Neural cell (in vitro differentiated cells): ENCODE results near the gene SELP. TPM values are rescaled to one million over a fixed set of nuclear protein-coding genes. Genes with fewer than 3 reads are reported as not detected.

ENCODE experiments used
- H2AFZ ChIP-seq: fragments of 200-600, 300-800 bp; sonication (generic), shearing (Covaris generic); 2 replicates; pipeline ENCODE4 v1.6.0; 2014; ENCODE audit warnings: low read depth, mild to moderate bottlenecking, antibody characterized with exemption, low read length, moderate library complexity
- H3F3A ChIP-seq: fragments of 200-600 bp; shearing (Covaris generic); 2 replicates; pipeline ENCODE4 v1.6.1; 2016; ENCODE audit warnings: mild to moderate bottlenecking, moderate library complexity, mixed read lengths, antibody characterized with exemption, low read length; ENCODE audit not compliant: insufficient read depth, poor library complexity, severe bottlenecking
- H3K27ac ChIP-seq: fragments of 200-600, 300-800 bp; sonication (generic), shearing (Covaris generic); 2 replicates; pipeline ENCODE4 v1.5.1; 2014; ENCODE audit warnings: mild to moderate bottlenecking, low read length, moderate library complexity
- H3K27me3 ChIP-seq: fragments of 300-800, 200-600 bp; sonication (generic), shearing (Covaris generic); 2 replicates; pipeline ENCODE4 v1.6.0; 2014; ENCODE audit warnings: mild to moderate bottlenecking, low read depth, low read length, moderate library complexity; ENCODE audit not compliant: insufficient read depth
- H3K36me3 ChIP-seq: fragments of 300-800, 200-600 bp; sonication (generic), shearing (Covaris generic); 2 replicates; pipeline ENCODE4 v1.5.1; 2014; ENCODE audit warnings: mild to moderate bottlenecking, antibody characterized with exemption, low read length, moderate library complexity; ENCODE audit not compliant: insufficient read depth
- H3K4me2 ChIP-seq: fragments of 300-800, 200-600 bp; sonication (generic), shearing (Covaris generic); 2 replicates; pipeline ENCODE4 v1.6.0; 2014; ENCODE audit warnings: mild to moderate bottlenecking, low read length
- H3K4me3 ChIP-seq: fragments of 300-800, 200-600 bp; sonication (generic), shearing (Covaris generic); 2 replicates; pipeline ENCODE4 v1.5.1; 2014; ENCODE audit warnings: mild to moderate bottlenecking, low read length, moderate library complexity
- H3K79me2 ChIP-seq: fragments of 200-600 bp; shearing (Covaris generic); replicated peaks from 2 replicates; pipeline ENCODE4 v1.6.0; 2014; ENCODE audit warnings: mild to moderate bottlenecking, low read length, moderate library complexity; ENCODE audit not compliant: insufficient read depth
- H3K9ac ChIP-seq: fragments of 300-800, 200-600 bp; sonication (generic), shearing (Covaris generic); 2 replicates; pipeline ENCODE4 v1.6.1; 2016; ENCODE audit warnings: mild to moderate bottlenecking, low read length, mixed read lengths
- H3K9me2 ChIP-seq: fragments of 200-600 bp; shearing (Covaris generic); 2 replicates; pipeline ENCODE4 v1.6.1; 2016; ENCODE audit warnings: mild to moderate bottlenecking, low read length, mixed read lengths; ENCODE audit not compliant: insufficient read depth
- H3K9me3 ChIP-seq: fragments of 200-600, 300-800 bp; sonication (generic), shearing (Covaris generic); 2 replicates; pipeline ENCODE4 v1.6.1; 2016; ENCODE audit warnings: mild to moderate bottlenecking, mixed run types, low read length, moderate library complexity, mixed read lengths
- H4K20me1 ChIP-seq: fragments of 200-600 bp; shearing (Covaris generic); 2 replicates; pipeline ENCODE4 v1.6.1; 2016; ENCODE audit warnings: mild to moderate bottlenecking, mixed run types; ENCODE audit not compliant: insufficient read depth
- CTCF ChIP-seq: fragments of 450-650 bp; IDR thresholded peaks from 2 replicates; pipeline ENCODE4 v1.5.1; 2014; ENCODE audit warnings: antibody characterized with exemption, mild to moderate bottlenecking, moderate library complexity; ENCODE audit not compliant: poor library complexity, severe bottlenecking
- EP300 ChIP-seq: fragments of 450-650 bp; conservative IDR thresholded peaks from 2 replicates; pipeline ENCODE4 v1.6.1; 2014; ENCODE audit warnings: antibody characterized with exemption, mild to moderate bottlenecking, moderate library complexity; ENCODE audit not compliant: poor library complexity, severe bottlenecking
- EZH2 ChIP-seq: fragments of 200-600, 300-800 bp; shearing (Covaris generic), sonication (generic); IDR thresholded peaks from 2 replicates; pipeline ENCODE4 v1.6.1; 2014; ENCODE audit warnings: antibody characterized with exemption, low read length, borderline replicate concordance, mild to moderate bottlenecking; ENCODE audit not compliant: insufficient read depth, poor library complexity, severe bottlenecking
- MXI1 ChIP-seq: fragments of 450-650 bp; conservative IDR thresholded peaks from 2 replicates; pipeline ENCODE4 v1.6.1; 2014; ENCODE audit warnings: antibody characterized with exemption, mild to moderate bottlenecking; ENCODE audit not compliant: poor library complexity, severe bottlenecking
- POLR2AphosphoS5 ChIP-seq: IDR thresholded peaks from 2 replicates; pipeline ENCODE4 v1.6.1; 2012
- RAD21 ChIP-seq: fragments of 450-650 bp; conservative IDR thresholded peaks from 2 replicates; pipeline ENCODE4 v1.6.1; 2014; ENCODE audit warnings: antibody characterized with exemption, mild to moderate bottlenecking, moderate library complexity
- REST ChIP-seq: IDR thresholded peaks from 2 replicates; pipeline ENCODE4 v1.6.1; 2012; ENCODE audit warnings: borderline replicate concordance
- SMC3 ChIP-seq: fragments of 450-650 bp; conservative IDR thresholded peaks from 2 replicates; pipeline ENCODE4 v1.6.1; 2014; ENCODE audit warnings: antibody characterized with exemption, mild to moderate bottlenecking, moderate library complexity; ENCODE audit not compliant: poor library complexity
- TAF1 ChIP-seq: IDR thresholded peaks from 2 replicates; pipeline ENCODE4 v1.6.1; 2012; ENCODE audit warnings: low read depth
- polyA plus RNA-seq: library from polyadenylated mRNA; depleted of rRNA; stranded (reverse); fragments of >200 nt; gene quantifications from 2 replicates; pipeline ENCODE4 v1.2.3, GENCODE V29; 2014

SELP gene
- polyA plus RNA-seq, 1 donor from 2014 or later = not detected

- Histone ChIP-seq H3K27me3 (no peaks in the 10 kb centered on the region), H3K79me2 (no peaks in the 10 kb centered on the region), H3K4me2 (no peak overlapping the region), H3K36me3 (no peaks in the 10 kb centered on the region), H4K20me1 (no peaks in the 10 kb centered on the region), H3F3A (no peaks in the 10 kb centered on the region), H2AFZ (no peak overlapping the region), H3K4me3 (no peak overlapping the region), H3K27ac (no peak overlapping the region), H3K9me2 (no peaks in the 10 kb centered on the region), H3K9ac (no peak overlapping the region), H3K9me3 (no peaks in the 10 kb centered on the region)
- TF ChIP-seq CTCF (no peak), POLR2AphosphoS5 (no peak), EZH2 (no peak), RAD21 (no peak), TAF1 (no peak), EP300 (no peak), MXI1 (no peak), SMC3 (no peak), REST (no peak)
These were observed 90.7 kb downstream of the SELP start for GRCh38 chr1:169538998-169539871.

Other genes starting within 250 kb of the SELP start
- gene CCDC181, start 202.7 kb downstream of the SELP start, polyA plus RNA-seq = 11.2 and 14.7 TPM in 2 replicates
- gene SLC19A2, start 144.2 kb downstream of the SELP start, polyA plus RNA-seq = 45.8 and 46.3 TPM in 2 replicates
- gene F5, start 43.6 kb downstream of the SELP start, polyA plus RNA-seq = 0.10 TPM in 1 of 2 replicates, not detected in the other
- not detected in 2 replicates for gene SELL, start 81.5 kb upstream of the SELP start, polyA plus RNA-seq
- gene SELE, start 104.0 kb upstream of the SELP start, polyA plus RNA-seq = not detected in 2 replicates
- 7.0 and 8.5 TPM in 2 replicates for gene METTL18, start 164.8 kb upstream of the SELP start, polyA plus RNA-seq